H1 (cell line): ENCODE measurements around the gene BAZ1B. TPM values are rescaled to one million over a fixed set of nuclear protein-coding genes. Genes with fewer than 3 reads are reported as not detected.

Source experiments
- CTCF ChIA-PET: fragments of 300-600 bp; sonication (Branson Sonifier 250); formaldehyde crosslinking; loops from one replicate; lab custom pipeline; 2021; ENCODE audit not compliant: partially characterized antibody; lab: Charles Lee
- POLR2A ChIA-PET: fragments of 300-600 bp; sonication (Branson Sonifier 250); formaldehyde crosslinking; loops from one replicate; lab custom pipeline; 2021; ENCODE audit warnings: inconsistent platforms; ENCODE audit not compliant: partially characterized antibody; lab: Charles Lee
- DNase-seq, 2 experiments: peaks; one replicate each; pipeline versions ENCODE4 v3.0.0 to v3.0.0-alpha.2; 2010 to 2022; ENCODE audit warnings: low spot score in 2 of 2, low read depth in 1 of 2, mixed read lengths in 1 of 2
- FAIRE-seq: peaks from 2 replicates; lab custom pipeline; 2011; peaks lifted over from hg19 to GRCh38; lab: Jason Lieb, UNC
- H2AFZ ChIP-seq: 2 replicates; pipeline ENCODE4 v1.8.1; 2012; ENCODE audit warnings: low read length, inconsistent platforms
- H2AK5ac ChIP-seq: 2 replicates; pipeline ENCODE4 v1.6.1; 2013; ENCODE audit warnings: low read depth, low read length
- H2BK120ac ChIP-seq: replicated peaks from 2 replicates; pipeline ENCODE3; 2013; ENCODE audit warnings: low read depth, low read length, inconsistent platforms
- H2BK12ac ChIP-seq: 2 replicates; pipeline ENCODE4 v1.6.1; 2013; ENCODE audit warnings: low read depth, low read length
- H2BK15ac ChIP-seq: 2 replicates; pipeline ENCODE4 v1.6.1; 2013; ENCODE audit warnings: low read length
- H2BK20ac ChIP-seq: 2 replicates; pipeline ENCODE4 v1.6.1; 2013; ENCODE audit warnings: low read length
- H2BK5ac ChIP-seq: 2 replicates; pipeline ENCODE4 v1.6.1; 2013; ENCODE audit warnings: low read depth, low read length
- H3K14ac ChIP-seq: 2 replicates; pipeline ENCODE4 v1.6.1; 2013; ENCODE audit warnings: inconsistent platforms; ENCODE audit not compliant: insufficient read length
- H3K18ac ChIP-seq: 2 replicates; pipeline ENCODE4 v1.6.1; 2013; ENCODE audit warnings: low read length; ENCODE audit errors: extremely low read depth
- H3K23ac ChIP-seq: 2 replicates; pipeline ENCODE4 v1.6.1; 2013; ENCODE audit warnings: inconsistent platforms; ENCODE audit not compliant: insufficient read length
- H3K23me2 ChIP-seq: 2 replicates; pipeline ENCODE4 v1.6.1; 2013; ENCODE audit warnings: low read depth, low read length
- H3K27ac ChIP-seq: 2 replicates; pipeline ENCODE4 v1.6.1; 2011; ENCODE audit warnings: low read depth, low read length, inconsistent platforms
- H3K27me3 ChIP-seq, 4 experiments: replicated peaks in 1 of 4; 1 replicate in 1 of 4; 2 replicates in 3 of 4; pipeline versions ENCODE4 v1.6.1 to v1.8.1; 2011 to 2013; ENCODE audit warnings: low read length in 3 of 4, mild to moderate bottlenecking in 3 of 4, inconsistent platforms in 2 of 4, mixed read lengths in 2 of 4, moderate library complexity in 1 of 4; ENCODE audit not compliant: control insufficient read depth in 3 of 4, insufficient read depth in 3 of 4; ENCODE audit errors: extremely low read depth in 1 of 4
- H3K36me3 ChIP-seq, 4 experiments: 2 replicates each; pipeline versions ENCODE4 v1.6.1 to v1.8.1; 2011 to 2013; ENCODE audit warnings: mild to moderate bottlenecking in 4 of 4, low read length in 3 of 4, moderate library complexity in 2 of 4, control low read depth in 1 of 4, inconsistent platforms in 1 of 4; ENCODE audit not compliant: insufficient read depth in 4 of 4, control insufficient read depth in 2 of 4
- H3K4ac ChIP-seq: replicated peaks from 2 replicates; pipeline ENCODE3; 2013; ENCODE audit warnings: low read length, low read depth, mixed read lengths, inconsistent platforms; ENCODE audit not compliant: insufficient read length
- H3K4me1 ChIP-seq, 4 experiments: replicated peaks in 1 of 4; 1 replicate in 1 of 4; 2 replicates in 3 of 4; pipeline versions ENCODE4 v1.6.1 to v1.8.1; 2011 to 2013; ENCODE audit warnings: low read length in 3 of 4, inconsistent platforms in 2 of 4, mixed read lengths in 1 of 4; ENCODE audit not compliant: insufficient read depth in 4 of 4, control insufficient read depth in 3 of 4
- H3K4me2 ChIP-seq, 2 experiments: 2 replicates each; pipeline versions ENCODE4 v1.6.1 to v1.8.1; 2011 to 2013; ENCODE audit warnings: low read depth in 2 of 2, low read length in 2 of 2, control low read depth in 1 of 2, inconsistent platforms in 1 of 2, mild to moderate bottlenecking in 1 of 2; ENCODE audit not compliant: insufficient read depth in 1 of 2
- H3K4me3 ChIP-seq, 4 experiments: fragments of 200-600, 300-600 bp in 1 of 4; sonication (generic), shearing (Covaris generic), sonication (Bioruptor Twin) in 1 of 4; 2 replicates each; pipeline versions ENCODE4 v1.5.1 to v1.8.1; 2011 to 2016; ENCODE audit warnings: low read length in 4 of 4, low read depth in 3 of 4, control low read depth in 2 of 4, inconsistent platforms in 2 of 4, mild to moderate bottlenecking in 2 of 4, mixed read lengths in 1 of 4, moderate library complexity in 1 of 4; ENCODE audit not compliant: insufficient read depth in 2 of 4; ENCODE audit errors: extremely low read depth in 1 of 4
- H3K56ac ChIP-seq: replicated peaks from 2 replicates; pipeline ENCODE3; 2013; ENCODE audit warnings: low read depth, mild to moderate bottlenecking, mixed read lengths, low read length, inconsistent platforms; ENCODE audit not compliant: insufficient read length
- H3K79me1 ChIP-seq: 2 replicates; pipeline ENCODE4 v1.6.1; 2013; ENCODE audit warnings: low read depth, low read length, control low read depth
- H3K79me2 ChIP-seq, 2 experiments: 2 replicates each; pipeline versions ENCODE4 v1.6.1 to v1.8.1; 2012 to 2013; ENCODE audit warnings: low read length in 2 of 2, mild to moderate bottlenecking in 2 of 2, inconsistent platforms in 1 of 2; ENCODE audit not compliant: insufficient read depth in 2 of 2, control insufficient read depth in 1 of 2
- H3K9ac ChIP-seq, 4 experiments: replicated peaks in 1 of 4; 1 replicate in 1 of 4; 2 replicates in 3 of 4; pipeline versions ENCODE4 v1.6.1 to v1.8.1; 2011 to 2013; ENCODE audit warnings: low read depth in 3 of 4, low read length in 3 of 4, control low read depth in 2 of 4, mild to moderate bottlenecking in 2 of 4, moderate library complexity in 2 of 4, inconsistent platforms in 1 of 4; ENCODE audit errors: extremely low read depth in 1 of 4
- H3K9me3 ChIP-seq, 2 experiments: 2 replicates each; pipeline versions ENCODE4 v1.6.1 to v1.8.1; 2012 to 2013; ENCODE audit warnings: mild to moderate bottlenecking in 2 of 2, moderate library complexity in 2 of 2, control low read depth in 1 of 2, inconsistent platforms in 1 of 2, low read depth in 1 of 2, low read length in 1 of 2, mixed read lengths in 1 of 2; ENCODE audit not compliant: insufficient read depth in 2 of 2
- H4K20me1 ChIP-seq, 2 experiments: replicated peaks in 1 of 2; 2 replicates each; pipeline versions ENCODE3 to v1.8.1; 2011 to 2013; ENCODE audit warnings: inconsistent platforms in 2 of 2, low read length in 2 of 2, mild to moderate bottlenecking in 1 of 2; ENCODE audit not compliant: insufficient read depth in 2 of 2, control insufficient read depth in 1 of 2
- H4K5ac ChIP-seq: 2 replicates; pipeline ENCODE4 v1.6.1; 2013; ENCODE audit warnings: low read length, low read depth, mixed read lengths, inconsistent platforms; ENCODE audit not compliant: insufficient read length
- H4K8ac ChIP-seq: 2 replicates; pipeline ENCODE4 v1.8.0; 2013; ENCODE audit warnings: mild to moderate bottlenecking, moderate library complexity, low read length, inconsistent platforms; ENCODE audit not compliant: insufficient read depth; ENCODE audit errors: extremely low read depth
- H4K91ac ChIP-seq: replicated peaks from 2 replicates; pipeline ENCODE3; 2013; ENCODE audit warnings: low read length, mixed read lengths, inconsistent platforms; ENCODE audit not compliant: insufficient read length
- CBX5 ChIP-seq: fragments of 300-800, 300-1000 bp; sonication (generic); IDR thresholded peaks from 2 replicates; pipeline ENCODE4 v1.7.1; 2016; ENCODE audit warnings: antibody characterized with exemption, low read length, low read depth
- CEBPB ChIP-seq: IDR thresholded peaks from 2 replicates; pipeline ENCODE4 v1.6.1; 2012; ENCODE audit warnings: low read depth, low read length
- CHD2 ChIP-seq: IDR thresholded peaks from 2 replicates; pipeline ENCODE4 v1.6.1; 2012; ENCODE audit warnings: low read length, improper control_type of control experiment
- CTBP2 ChIP-seq: IDR thresholded peaks from 2 replicates; pipeline ENCODE4 v1.7.0; 2011; ENCODE audit warnings: borderline replicate concordance, mild to moderate bottlenecking, moderate library complexity, mixed read lengths, low read length; ENCODE audit not compliant: insufficient read depth, insufficient read length
- GTF2F1 ChIP-seq: IDR thresholded peaks from 2 replicates; pipeline ENCODE4 v1.6.1; 2012; ENCODE audit warnings: low read depth, low read length, improper control_type of control experiment, borderline replicate concordance
- KDM5A ChIP-seq: fragments of 200-600 bp; IDR thresholded peaks from 2 replicates; pipeline ENCODE4 v1.7.1; 2012; ENCODE audit warnings: mild to moderate bottlenecking, low read length, inconsistent platforms, mixed read lengths
- POLR2AphosphoS5 ChIP-seq: IDR thresholded peaks from 2 replicates; pipeline ENCODE4 v1.6.1; 2011; ENCODE audit warnings: low read depth, low read length
- POU5F1 ChIP-seq: IDR thresholded peaks from 2 replicates; pipeline ENCODE4 v1.6.1; 2011; ENCODE audit warnings: low read depth, mild to moderate bottlenecking, low read length, moderate library complexity
- RFX5 ChIP-seq: IDR thresholded peaks from 2 replicates; pipeline ENCODE4 v1.6.1; 2011; ENCODE audit warnings: low read depth, low read length, improper control_type of control experiment, borderline replicate concordance
- SP2 ChIP-seq: IDR thresholded peaks from 2 replicates; pipeline ENCODE4 v1.6.1; 2012; ENCODE audit warnings: mild to moderate bottlenecking, low read length, inconsistent platforms
- SRF ChIP-seq: IDR thresholded peaks from 2 replicates; pipeline ENCODE4 v1.6.1; 2011; ENCODE audit warnings: mild to moderate bottlenecking, low read depth, low read length, moderate library complexity
- SUZ12 ChIP-seq: fragments of 200-600 bp; sonication (generic); IDR thresholded peaks from 2 replicates; pipeline ENCODE4 v1.6.1; 2012; ENCODE audit warnings: mild to moderate bottlenecking, inconsistent platforms, low read length, moderate library complexity, mixed read lengths
- TAF7 ChIP-seq: optimal IDR thresholded peaks from 2 replicates; pipeline ENCODE3; 2011; ENCODE audit warnings: low read depth, mild to moderate bottlenecking, inconsistent platforms, low read length, moderate library complexity, borderline replicate concordance
- TBP ChIP-seq: IDR thresholded peaks from 2 replicates; pipeline ENCODE4 v1.6.1; 2011; ENCODE audit warnings: low read depth, low read length, improper control_type of control experiment
- TEAD4 ChIP-seq: IDR thresholded peaks from 2 replicates; pipeline ENCODE4 v1.6.1; 2012; ENCODE audit warnings: low read depth, low read length, inconsistent platforms, mixed read lengths
- WGBS, 2 experiments: shearing (Covaris generic) in 1 of 2; methylation state at CpG; one replicate each; pipeline versions ENCODE4 v1.1.6 to v1.1.7; 2013 to 2015; ENCODE audit warnings: low lambda C conversion rate in 2 of 2, mixed read lengths in 2 of 2, inconsistent platforms in 1 of 2, low coverage in 1 of 2, missing lambda C conversion rate in 1 of 2; ENCODE audit not compliant: insufficient replicate concordance in 2 of 2, insufficient coverage in 1 of 2, insufficient read length in 1 of 2; ENCODE audit errors: extremely low coverage in 1 of 2, missing lambda C conversion rate in 1 of 2; 5-methylcytosine and 5-hydroxymethylcytosine counted together
- polyA plus RNA-seq, 7 experiments: library from polyadenylated mRNA; depleted of rRNA in 3 of 7; stranded (reverse) in 5 of 7; unstranded in 2 of 7; fragments of >200 nt in 5 of 7; fragments of 200-250 nt in 2 of 7; gene quantifications; 1 replicate in 5 of 7; 2 replicates in 1 of 7; 4 replicates in 1 of 7; pipeline versions ENCODE4 v1.2.1 to v1.2.3, GENCODE V29; 2011 to 2013; ENCODE audit warnings: missing spikeins in 2 of 7, mixed read lengths in 2 of 7
- total RNA-seq: library from RNA; stranded (reverse); fragmentation: NEBNext Ultra II Directional; extraction: Animal tissue kit (Norgen Biotek cat#: 25700); gene quantifications from 2 replicates; pipeline ENCODE4 v1.2.1, GENCODE V29; 2021

The BAZ1B gene
- total and polyA plus RNA-seq, 2 of the 8 experiments (the other 6 are each of a cell fraction or from before 2014, with no cell fraction given): 21.0 to 86.8 TPM

DNA sequence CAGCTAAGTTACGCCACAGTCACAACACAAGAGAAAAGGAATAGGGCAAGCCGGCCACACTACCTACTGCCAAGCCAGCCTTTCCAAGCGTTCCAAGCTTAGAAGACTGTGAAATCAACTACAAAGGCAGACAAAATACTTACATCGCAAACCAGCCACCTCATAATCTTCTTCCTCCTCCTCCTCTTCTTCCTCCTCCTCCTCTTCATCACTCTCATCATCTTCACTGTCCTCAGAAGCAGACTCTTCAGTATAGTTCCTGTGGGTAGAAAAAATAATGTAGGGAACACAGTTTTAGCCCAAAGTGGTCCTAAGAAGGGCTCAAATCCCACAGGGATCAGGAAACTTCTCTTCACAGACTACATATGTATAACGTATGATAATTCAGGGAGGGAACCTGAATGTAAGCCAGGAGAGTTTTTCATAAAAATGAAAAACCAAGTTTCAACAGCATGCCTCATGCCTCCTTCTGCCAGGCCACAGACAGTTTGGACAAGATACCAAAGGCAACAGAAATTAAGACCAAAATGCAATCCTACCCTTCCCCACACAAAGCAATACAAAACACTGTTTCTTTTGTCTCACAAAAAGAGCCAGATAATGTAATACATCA is 74.9 kb downstream of the BAZ1B start:
- Histone ChIP-seq H3K23ac (no peak overlapping the region), H4K91ac (no peak overlapping the region), H3K4me1 (no peaks in the 10 kb centered on the region), H3K9ac (no peak overlapping the region), H2AFZ (no peak overlapping the region), H4K20me1 (peaks cover 3 to 14% of the 10 kb centered on the region in 2 experiments), H3K4ac (no peak overlapping the region), H3K23me2 (no peaks in the 10 kb centered on the region; the same call in 1 of the 2 replicates), H2BK120ac (no peak overlapping the region), H2BK20ac (no peak overlapping the region), H4K8ac (no peak overlapping the region), H4K5ac (no peak overlapping the region), H3K36me3 (peaks cover 72 to 93% (median 86%) of the 10 kb centered on the region in 4 experiments), H3K14ac (no peak overlapping the region), H3K79me1 (no peaks in the 10 kb centered on the region), H2BK15ac (no peak overlapping the region), H3K27me3 (no peaks in the 10 kb centered on the region), H3K79me2 (no peaks in the 10 kb centered on the region; a peak in 1 of 4 replicates), H3K18ac (no peak overlapping the region), H3K56ac (no peak overlapping the region), H2BK12ac (no peak overlapping the region), H2AK5ac (no peak overlapping the region), H3K9me3 (no peaks in the 10 kb centered on the region), H2BK5ac (no peak overlapping the region), H3K4me2 (no peak overlapping the region), H3K4me3 (no peak overlapping the region), H3K27ac (no peak overlapping the region)
- 95% methylated on average over 5 of the region's 5 CpGs; no CpG with 5 or more reads in 1 of the 2 experiments for WGBS, 2 experiments
- DNase-seq (no peak), FAIRE-seq (no peak)
- POLR2A ChIA-PET: interaction anchor here (0.5 kb wide), 1 partner anchor 81 kb away, joined by 3 read pairs; no protein-coding TSS in a partner anchor
- CTCF ChIA-PET: interaction anchor here (1.0 to 1.6 kb wide), 2 partner anchors 15 to 105 kb away, joined by 3 to 4 read pairs; no protein-coding TSS in a partner anchor
- TF ChIP-seq TAF7 (no peak), TBP (no peak), CEBPB (no peak), TEAD4 (no peak), CHD2 (no peak), RFX5 (no peak), SUZ12 (no peak), POLR2AphosphoS5 (no peak), GTF2F1 (no peak), POU5F1 (no peak), KDM5A (no peak), CTBP2 (no peak), SRF (no peak), CBX5 (no peak), SP2 (no peak)
